PC-9 (cell line): ENCODE results near the gene ZNF124. TPM values are rescaled to one million over a fixed set of nuclear protein-coding genes. Genes with fewer than 3 reads are reported as not detected.

ENCODE experiments used
- BruUV-seq: library from RNA; stranded (reverse); fragments of 400-500 nt; replicated peaks from 2 replicates; lab custom pipeline; 2021; lab: Mats Ljungman, UMichigan
- CTCF ChIA-PET: fragments of 300-600 bp; sonication (Branson Sonifier 250); formaldehyde crosslinking; loops from one replicate; lab custom pipeline; 2022; ENCODE audit warnings: antibody characterized with exemption; lab: Charles Lee
- POLR2A ChIA-PET: fragments of 300-600 bp; sonication (Branson Sonifier 250); formaldehyde crosslinking; loops from one replicate; lab custom pipeline; 2022; ENCODE audit warnings: antibody characterized with exemption; ENCODE audit not compliant: unreplicated experiment; lab: Charles Lee
- DNase-seq, 2 experiments: peaks; one replicate each; pipeline versions ENCODE4 v3.0.0 to v3.0.0-alpha.2; 2015 to 2022; ENCODE audit warnings: mixed read lengths in 1 of 2
- H2AFZ ChIP-seq: fragments of 200-600 bp; sonication (generic); 2 replicates; pipeline ENCODE4 v1.8.1; 2017; ENCODE audit warnings: antibody characterized with exemption
- H3F3A ChIP-seq: fragments of 200-600 bp; sonication (generic); 2 replicates; pipeline ENCODE4 v1.8.1; 2017; ENCODE audit warnings: antibody characterized with exemption, mild to moderate bottlenecking, low read depth; ENCODE audit not compliant: insufficient read depth
- H3K27ac ChIP-seq: fragments of 200-600 bp; sonication (generic); 2 replicates; pipeline ENCODE4 v1.6.1; 2016; ENCODE audit warnings: mixed run types
- H3K27me3 ChIP-seq: fragments of 200-600 bp; sonication (generic); 2 replicates; pipeline ENCODE4 v1.6.1; 2016; ENCODE audit warnings: low read depth, mixed run types; ENCODE audit not compliant: insufficient read depth
- H3K36me3 ChIP-seq: fragments of 200-600 bp; sonication (generic); 2 replicates; pipeline ENCODE4 v1.6.1; 2016; ENCODE audit warnings: low read depth, mixed run types
- H3K4me1 ChIP-seq: fragments of 200-600 bp; sonication (generic); replicated peaks from 2 replicates; pipeline ENCODE4 v1.6.1; 2016; ENCODE audit warnings: mixed run types; ENCODE audit not compliant: insufficient read depth
- H3K4me2 ChIP-seq: fragments of 200-600 bp; sonication (generic); 2 replicates; pipeline ENCODE4 v1.6.1; 2017; ENCODE audit warnings: mixed run types
- H3K4me3 ChIP-seq: fragments of 200-600 bp; sonication (generic); 2 replicates; pipeline ENCODE4 v1.6.1; 2016; ENCODE audit warnings: mixed run types
- H3K79me2 ChIP-seq: fragments of 200-600 bp; sonication (generic); 2 replicates; pipeline ENCODE4 v1.6.1; 2017; ENCODE audit warnings: low read depth, mixed run types
- H3K9me2 ChIP-seq: fragments of 200-600 bp; sonication (generic); 2 replicates; pipeline ENCODE4 v1.8.1; 2017; ENCODE audit warnings: mild to moderate bottlenecking; ENCODE audit not compliant: insufficient read depth
- H3K9me3 ChIP-seq: fragments of 200-600 bp; sonication (generic); 2 replicates; pipeline ENCODE4 v1.8.1; 2016; ENCODE audit warnings: low read depth; ENCODE audit not compliant: insufficient read depth
- H4K20me1 ChIP-seq: fragments of 200-600 bp; sonication (generic); 2 replicates; pipeline ENCODE4 v1.8.1; 2017; ENCODE audit not compliant: insufficient read depth
- EZH2 ChIP-seq: fragments of 200-600 bp; sonication (generic); IDR thresholded peaks from 2 replicates; pipeline ENCODE4 v1.8.0; 2017; ENCODE audit warnings: antibody characterized with exemption, low read depth
- intact Hi-C: fragments of 100-400 bp; cut with micrococcal nuclease; formaldehyde crosslinking; loops from one replicate; pipeline ENCODE4 v1.10.0; 2022; ENCODE audit not compliant: unreplicated experiment
- total RNA-seq: library from RNA; stranded (reverse); gene quantifications from 2 replicates; pipeline ENCODE4 v1.2.3, GENCODE V29; 2021
- TF ChIP-seq, protein P1 (sequence below): fragments of 200-600 bp; sonication (generic); conservative IDR thresholded peaks from 2 replicates; pipeline ENCODE4 v1.6.1; 2017; ENCODE audit warnings: mixed run types, antibody characterized with exemption, mild to moderate bottlenecking, moderate library complexity

ZNF124 gene
- total RNA-seq, 1 experiment from 2014 or later, result 9.5 TPM

DNA sequence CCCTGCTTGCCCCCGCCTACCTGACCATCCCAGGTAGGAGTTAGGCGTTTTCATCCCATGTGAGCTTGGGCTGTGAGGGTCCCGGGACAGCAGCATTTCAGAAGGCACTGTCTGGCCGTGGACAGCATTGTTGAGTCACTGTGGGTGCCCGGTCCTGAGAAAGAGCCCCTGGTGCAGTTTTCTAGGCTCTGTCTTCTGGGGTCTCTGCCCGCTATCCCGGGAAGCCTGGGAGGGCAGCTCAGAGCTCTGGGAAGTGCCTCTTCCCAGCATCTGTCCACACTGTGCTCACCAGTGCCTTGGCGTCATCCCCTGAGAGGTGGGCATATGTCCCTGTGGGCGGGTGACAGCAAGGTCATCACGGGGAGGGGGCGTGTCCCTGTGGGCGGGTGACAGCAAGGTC, 56.3 kb downstream of the ZNF124 start:
- Histone ChIP-seq H3K9me2 (no peaks in the 10 kb centered on the region), H3K4me3 (no peak overlapping the region), H3K79me2 (no peaks in the 10 kb centered on the region), H3K4me2 (no peak overlapping the region), H3F3A (no peaks in the 10 kb centered on the region), H2AFZ (no peak overlapping the region), H3K9me3 (no peaks in the 10 kb centered on the region), H3K4me1 (no peaks in the 10 kb centered on the region), H3K27me3 (no peaks in the 10 kb centered on the region), H4K20me1 (no peaks in the 10 kb centered on the region), H3K27ac (no peak overlapping the region), H3K36me3 (no peaks in the 10 kb centered on the region)
- ChIA-PET POLR2A (no interaction called here), CTCF (no interaction called here)
- intact Hi-C loops, result no loop called here
- TF ChIP-seq, protein P1, sequence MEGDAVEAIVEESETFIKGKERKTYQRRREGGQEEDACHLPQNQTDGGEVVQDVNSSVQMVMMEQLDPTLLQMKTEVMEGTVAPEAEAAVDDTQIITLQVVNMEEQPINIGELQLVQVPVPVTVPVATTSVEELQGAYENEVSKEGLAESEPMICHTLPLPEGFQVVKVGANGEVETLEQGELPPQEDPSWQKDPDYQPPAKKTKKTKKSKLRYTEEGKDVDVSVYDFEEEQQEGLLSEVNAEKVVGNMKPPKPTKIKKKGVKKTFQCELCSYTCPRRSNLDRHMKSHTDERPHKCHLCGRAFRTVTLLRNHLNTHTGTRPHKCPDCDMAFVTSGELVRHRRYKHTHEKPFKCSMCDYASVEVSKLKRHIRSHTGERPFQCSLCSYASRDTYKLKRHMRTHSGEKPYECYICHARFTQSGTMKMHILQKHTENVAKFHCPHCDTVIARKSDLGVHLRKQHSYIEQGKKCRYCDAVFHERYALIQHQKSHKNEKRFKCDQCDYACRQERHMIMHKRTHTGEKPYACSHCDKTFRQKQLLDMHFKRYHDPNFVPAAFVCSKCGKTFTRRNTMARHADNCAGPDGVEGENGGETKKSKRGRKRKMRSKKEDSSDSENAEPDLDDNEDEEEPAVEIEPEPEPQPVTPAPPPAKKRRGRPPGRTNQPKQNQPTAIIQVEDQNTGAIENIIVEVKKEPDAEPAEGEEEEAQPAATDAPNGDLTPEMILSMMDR, result no peak
- TF ChIP-seq EZH2, result no peak
- DNase-seq, result no peak
- no TSS peak for BruUV-seq

DNA sequence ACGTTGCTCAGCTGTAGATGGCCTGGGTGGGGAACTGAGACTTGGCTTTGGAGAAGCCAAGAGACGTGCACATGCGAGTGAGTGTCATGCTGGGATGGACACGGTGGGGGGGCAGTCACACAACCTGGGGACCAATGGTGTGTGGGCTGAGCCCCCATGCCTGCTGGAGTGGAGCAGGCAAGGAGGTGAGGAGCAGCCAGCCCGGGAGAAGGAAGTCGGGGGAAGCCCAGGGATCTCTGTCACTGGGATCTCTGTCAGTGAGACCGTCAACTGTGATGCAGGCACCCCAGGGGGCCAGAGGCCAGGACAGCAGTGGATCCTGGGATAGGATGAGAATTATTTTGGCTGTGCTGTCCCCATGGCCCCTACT, 56.7 kb downstream of the ZNF124 start:
- Histone ChIP-seq H3K4me2 (no peak overlapping the region), H3K27ac (no peak overlapping the region), H3K27me3 (no peaks in the 10 kb centered on the region), H3K79me2 (no peaks in the 10 kb centered on the region), H3K36me3 (no peaks in the 10 kb centered on the region), H2AFZ (no peak overlapping the region), H3F3A (no peaks in the 10 kb centered on the region), H3K9me2 (no peaks in the 10 kb centered on the region), H4K20me1 (no peaks in the 10 kb centered on the region), H3K4me1 (no peaks in the 10 kb centered on the region), H3K9me3 (no peaks in the 10 kb centered on the region), H3K4me3 (no peak overlapping the region)
- BruUV-seq, result no TSS peak
- no peak for DNase-seq
- ChIA-PET CTCF (no interaction called here), POLR2A (no interaction called here)
- intact Hi-C loops, result no loop called here
- TF ChIP-seq, protein P1, result no peak
- TF ChIP-seq EZH2, result no peak

DNA sequence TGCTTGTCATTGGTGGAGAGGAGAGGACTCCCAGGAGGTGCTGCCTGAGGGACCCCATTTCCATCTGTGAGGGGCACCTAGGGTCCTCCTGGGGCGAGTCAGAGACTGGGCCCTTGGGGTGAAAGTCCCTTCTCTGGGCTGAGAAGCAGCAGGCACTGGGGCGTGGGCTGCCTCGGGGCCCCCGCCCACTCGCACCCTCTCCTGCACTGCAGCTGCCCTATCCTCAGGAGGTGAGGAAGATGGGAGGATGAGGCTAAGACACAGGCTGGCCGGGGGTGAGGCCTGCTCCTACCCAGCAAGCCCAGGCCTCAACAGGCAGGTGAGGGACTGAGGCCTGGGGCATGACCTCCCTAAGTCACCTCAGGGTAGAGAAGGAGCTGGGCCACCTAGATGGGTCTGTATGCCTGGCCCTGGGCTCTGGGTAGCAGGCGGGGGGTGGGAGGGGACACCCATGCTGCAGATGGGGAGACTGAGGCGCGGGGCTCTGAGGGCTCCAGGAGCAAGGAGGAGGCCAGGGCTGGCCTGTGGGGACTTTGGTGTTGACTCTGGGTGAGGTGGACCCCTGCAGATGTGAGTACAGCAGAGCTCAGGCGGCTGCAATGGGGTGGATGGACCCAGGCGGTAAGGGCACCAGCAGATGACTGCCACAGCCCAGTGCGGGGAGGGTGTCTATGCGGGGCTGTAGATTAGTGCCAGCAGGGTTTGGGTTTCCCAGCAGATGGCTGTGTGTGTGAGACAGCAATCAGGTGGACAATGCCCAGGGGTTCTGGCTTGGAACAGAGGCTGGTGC, 57.3 kb downstream of the ZNF124 start:
- no peaks in the 10 kb centered on the region for H3K9me2 ChIP-seq
- no peaks in the 10 kb centered on the region for H3K9me3 ChIP-seq
- no peak overlapping the region for H3K27ac ChIP-seq
- H3K36me3 ChIP-seq, result no peaks in the 10 kb centered on the region
- no peaks in the 10 kb centered on the region for H3K27me3 ChIP-seq
- no peak overlapping the region for H3K4me2 ChIP-seq
- no peak for DNase-seq
- H3F3A ChIP-seq, result no peaks in the 10 kb centered on the region
- TF ChIP-seq, protein P1, result no peak
- TF ChIP-seq EZH2, result no peak
- H2AFZ ChIP-seq, result no peak overlapping the region
- no TSS peak for BruUV-seq
- H3K79me2 ChIP-seq, result no peaks in the 10 kb centered on the region
- no peaks in the 10 kb centered on the region for H4K20me1 ChIP-seq
- H3K4me1 ChIP-seq, result no peaks in the 10 kb centered on the region
- H3K4me3 ChIP-seq, result no peak overlapping the region
- intact Hi-C loops, result no loop called here
- ChIA-PET CTCF (no interaction called here), POLR2A (no interaction called here)
